22Rv1 (cell line): ENCODE results near the gene CHRNB2.

ENCODE experiments used
- H3K27ac ChIP-seq: fragments of 450-650 bp; 2 replicates; pipeline ENCODE4 v1.5.1; 2017
- ZFX ChIP-seq: fragments of 450-650 bp; IDR thresholded peaks from 2 replicates; pipeline ENCODE4 v1.6.1; 2017; ENCODE audit warnings: antibody characterized with exemption, borderline replicate concordance
- TF ChIP-seq, protein P1 (sequence below): fragments of 450-650 bp; IDR thresholded peaks from 2 replicates; pipeline ENCODE4 v1.5.1; 2017; ENCODE audit warnings: mild to moderate bottlenecking

The CHRNB2 gene

DNA sequence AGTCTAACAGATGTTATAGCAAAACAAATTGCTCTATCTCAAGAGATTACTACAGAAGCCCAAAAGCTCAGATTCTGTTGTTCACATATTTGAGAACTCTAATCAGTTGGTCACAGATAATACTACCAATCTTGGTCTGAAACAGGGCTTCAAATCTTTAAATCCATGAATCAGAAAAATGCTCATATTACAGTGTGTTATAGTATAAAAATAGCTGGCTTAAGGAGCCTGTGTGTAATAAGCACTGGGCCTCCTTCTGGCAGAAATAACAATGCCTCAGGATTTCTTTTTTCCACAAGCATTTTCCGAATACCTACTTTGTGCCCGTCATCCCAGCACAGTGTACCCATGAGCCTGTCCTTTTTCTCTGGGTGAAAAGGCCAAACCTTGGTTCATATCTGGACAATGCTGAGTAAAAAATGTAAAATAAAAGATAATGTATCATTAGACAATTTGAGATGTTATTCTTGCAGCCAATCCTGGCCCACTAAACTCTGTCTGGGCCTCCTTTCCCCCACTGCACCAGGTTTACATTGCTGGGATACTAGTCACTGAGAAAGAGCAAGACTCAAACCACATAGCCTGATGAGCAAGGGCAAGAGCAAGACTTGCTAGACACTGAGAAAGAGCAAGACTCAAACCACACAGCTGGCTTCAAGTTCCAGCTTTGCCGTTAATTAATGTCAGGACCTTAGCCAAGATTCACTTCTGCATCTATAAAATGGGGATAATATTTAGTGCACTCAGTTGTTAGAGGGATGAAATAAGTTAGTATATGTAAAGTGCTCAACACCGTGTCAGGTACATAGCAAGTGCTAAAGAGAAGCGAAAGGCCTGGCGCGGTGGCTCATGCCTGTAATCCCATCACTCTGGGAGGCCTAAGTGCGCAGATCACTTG is 57.4 kb downstream of the CHRNB2 start:
- H3K27ac ChIP-seq = no peak overlapping the region
- no peak for TF ChIP-seq ZFX

DNA sequence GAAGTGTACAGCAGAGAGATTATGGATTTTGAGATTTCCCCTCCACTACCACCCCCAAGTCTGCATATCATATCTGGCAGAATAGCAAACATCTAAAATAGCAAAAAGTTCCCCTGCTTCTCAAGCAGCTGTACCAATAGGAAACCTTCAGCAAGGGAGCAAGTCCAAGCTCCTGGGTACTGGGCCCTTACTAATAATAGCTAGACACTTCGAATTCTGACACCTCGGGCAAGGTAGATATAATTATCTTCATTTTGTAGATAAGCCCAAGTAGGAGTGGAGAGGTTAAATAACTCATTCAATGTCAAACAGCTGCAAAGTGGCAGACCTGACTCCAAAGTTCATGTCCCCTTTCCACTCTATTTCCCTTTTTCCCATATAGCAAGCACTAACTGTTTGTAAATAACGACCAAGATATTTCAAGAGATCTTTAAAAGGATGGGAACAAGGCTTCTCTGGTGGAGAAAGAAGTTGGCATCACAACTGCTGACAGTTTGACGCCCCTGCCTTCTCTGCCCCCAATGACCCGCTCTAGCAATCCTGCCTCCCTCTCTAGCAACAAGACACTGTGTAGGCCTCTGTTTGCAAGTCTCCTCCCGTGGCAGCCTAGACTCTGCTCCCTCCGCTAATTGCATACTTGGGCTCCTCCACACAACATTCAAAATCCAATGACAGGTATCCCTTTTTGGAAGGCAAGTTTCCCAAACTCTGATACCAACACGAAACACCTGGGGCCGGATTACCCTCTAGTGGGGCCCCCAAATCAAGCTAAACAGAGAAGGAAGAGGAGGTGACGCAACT is 59.1 kb downstream of the CHRNB2 start:
- no peak for TF ChIP-seq ZFX
- TF ChIP-seq, protein P1, sequence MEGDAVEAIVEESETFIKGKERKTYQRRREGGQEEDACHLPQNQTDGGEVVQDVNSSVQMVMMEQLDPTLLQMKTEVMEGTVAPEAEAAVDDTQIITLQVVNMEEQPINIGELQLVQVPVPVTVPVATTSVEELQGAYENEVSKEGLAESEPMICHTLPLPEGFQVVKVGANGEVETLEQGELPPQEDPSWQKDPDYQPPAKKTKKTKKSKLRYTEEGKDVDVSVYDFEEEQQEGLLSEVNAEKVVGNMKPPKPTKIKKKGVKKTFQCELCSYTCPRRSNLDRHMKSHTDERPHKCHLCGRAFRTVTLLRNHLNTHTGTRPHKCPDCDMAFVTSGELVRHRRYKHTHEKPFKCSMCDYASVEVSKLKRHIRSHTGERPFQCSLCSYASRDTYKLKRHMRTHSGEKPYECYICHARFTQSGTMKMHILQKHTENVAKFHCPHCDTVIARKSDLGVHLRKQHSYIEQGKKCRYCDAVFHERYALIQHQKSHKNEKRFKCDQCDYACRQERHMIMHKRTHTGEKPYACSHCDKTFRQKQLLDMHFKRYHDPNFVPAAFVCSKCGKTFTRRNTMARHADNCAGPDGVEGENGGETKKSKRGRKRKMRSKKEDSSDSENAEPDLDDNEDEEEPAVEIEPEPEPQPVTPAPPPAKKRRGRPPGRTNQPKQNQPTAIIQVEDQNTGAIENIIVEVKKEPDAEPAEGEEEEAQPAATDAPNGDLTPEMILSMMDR = no peak
- H3K27ac ChIP-seq = peak overlapping the region; percentile 71

DNA sequence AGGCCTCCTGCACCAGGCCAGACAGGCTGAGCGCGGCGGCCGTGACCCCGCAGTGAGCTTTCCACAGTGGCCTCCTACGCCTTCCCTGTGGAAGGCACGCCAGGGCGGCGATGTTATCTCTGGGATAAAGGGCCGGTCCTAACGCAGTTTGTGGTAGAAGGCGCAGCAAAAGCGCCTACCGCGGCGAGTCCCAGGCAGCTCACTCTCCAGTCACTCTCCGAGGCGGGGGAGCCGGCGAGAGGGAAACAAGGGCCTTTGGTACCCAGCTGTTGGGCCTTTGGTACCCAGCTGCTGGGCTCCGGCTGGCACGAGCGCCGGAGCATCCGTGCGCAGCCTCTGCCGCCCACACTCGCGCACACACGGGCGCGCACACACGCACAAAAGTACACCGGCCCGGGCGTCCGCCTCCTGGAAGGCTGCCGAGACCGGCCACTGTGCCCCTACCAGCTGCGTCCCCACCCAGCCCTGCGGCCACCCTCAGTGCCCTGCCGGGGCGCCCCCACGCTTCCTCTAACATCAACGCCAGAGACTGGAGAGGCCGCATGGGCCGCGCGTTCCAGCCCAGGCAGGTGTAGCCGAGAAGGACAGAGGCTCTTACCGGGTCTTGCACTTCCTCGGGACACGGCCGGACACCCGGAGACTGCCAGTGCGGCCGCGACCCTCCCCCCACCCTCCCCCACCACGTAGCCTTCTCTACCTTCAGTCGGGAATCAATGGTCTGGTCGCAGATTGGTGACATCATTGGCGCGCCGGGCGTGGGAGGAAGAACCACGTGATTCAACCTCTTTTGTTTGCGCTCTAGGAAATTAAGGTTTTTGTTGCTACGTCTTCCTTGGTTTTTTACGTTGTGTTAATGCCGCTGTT is 59.9 kb downstream of the CHRNB2 start:
- TF ChIP-seq, protein P1 = no peak
- TF ChIP-seq ZFX = no peak
- peak overlapping the region; percentile 71 for H3K27ac ChIP-seq

DNA sequence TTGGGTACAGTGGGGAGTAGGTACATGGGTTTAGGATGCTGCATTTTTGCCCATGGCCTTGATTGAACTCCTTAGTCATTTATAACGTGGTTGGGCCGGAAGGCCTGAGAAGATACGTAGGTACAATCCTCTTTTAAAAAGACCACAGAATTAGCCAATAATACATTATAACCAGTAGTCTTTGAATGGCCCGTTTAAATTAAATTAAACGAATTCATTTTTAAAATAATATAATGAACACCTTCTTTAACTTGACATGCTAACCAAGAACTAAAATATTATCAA is 60.5 kb downstream of the CHRNB2 start:
- H3K27ac ChIP-seq = peak overlapping the region; percentile 71
- TF ChIP-seq, protein P1 = no peak
- no peak for TF ChIP-seq ZFX

DNA sequence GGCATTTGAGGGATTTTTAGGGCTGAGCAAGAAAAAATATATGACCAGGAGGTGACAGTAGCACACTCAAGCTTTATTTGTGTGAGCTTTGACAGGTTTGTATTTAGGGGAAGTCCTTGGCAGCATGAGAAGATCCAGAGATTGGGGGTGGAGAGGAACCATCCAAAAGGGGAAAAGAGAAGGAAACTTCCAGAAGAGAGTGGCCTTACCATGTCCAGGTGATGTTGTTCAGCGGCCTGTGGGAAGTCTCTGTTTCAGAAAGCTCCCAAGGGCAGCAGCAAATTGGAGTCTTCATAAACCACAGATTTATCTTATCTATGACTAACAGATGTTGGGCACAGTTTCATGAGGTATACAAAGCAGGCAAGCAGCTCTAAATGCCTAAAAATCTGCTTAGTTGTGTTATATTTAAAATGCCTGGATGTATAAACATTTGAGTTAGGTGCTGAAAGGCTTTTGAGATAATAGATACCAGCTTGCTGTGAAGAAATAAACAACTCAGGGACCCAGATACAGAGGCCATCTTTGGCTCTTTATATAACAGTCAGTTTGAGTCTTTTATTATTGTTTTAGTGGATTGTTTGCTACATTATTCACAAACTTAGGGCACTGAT is 61.6 kb downstream of the CHRNB2 start:
- no peak overlapping the region for H3K27ac ChIP-seq
- no peak for TF ChIP-seq ZFX
- TF ChIP-seq, protein P1 = no peak
